Measurements from ENCODE around the gene TEX48.
A peak's percentile ranks its signal among the peaks of the same experiment; 100 is the strongest.

TEX48 gene

GRCh38 chr9:114676901-114677300 is 5.1 kb downstream of the TEX48 start:
- no peak for DNase-seq (ENCODE audit: low read depth, low spot score)
- no peak for TF ChIP-seq CTCF (IDR thresholded peaks at IDR 0.05; ENCODE audit: low read depth, low read length)
- no peak overlapping the region for H3K4me3 ChIP-seq (ENCODE audit: low read depth, low read length)
- in situ Hi-C loops (cut with HindIII; ENCODE audit: low sequenced_read_pairs), result no loop called here

GRCh38 chr9:114674798-114675540 is 7.0 kb downstream of the TEX48 start:
- in situ Hi-C loops (cut with HindIII; ENCODE audit: low sequenced_read_pairs), result no loop called here
- no peak for DNase-seq (ENCODE audit: low read depth, low spot score)
- no peak overlapping the region for H3K4me3 ChIP-seq (ENCODE audit: low read depth, low read length)
- peak; percentile 8 for TF ChIP-seq CTCF (IDR thresholded peaks at IDR 0.05; ENCODE audit: low read depth, low read length)

GRCh38 chr9:114674076-114674797 is 7.8 kb downstream of the TEX48 start:
- in situ Hi-C loops (cut with HindIII; ENCODE audit: low sequenced_read_pairs), result no loop called here
- TF ChIP-seq CTCF (IDR thresholded peaks at IDR 0.05; ENCODE audit: low read depth, low read length), result no peak
- no peak overlapping the region for H3K4me3 ChIP-seq (ENCODE audit: low read depth, low read length)
- no peak for DNase-seq (ENCODE audit: low read depth, low spot score)

GRCh38 chr9:114671605-114672004 is 10.4 kb downstream of the TEX48 start:
- no peak for TF ChIP-seq CTCF (IDR thresholded peaks at IDR 0.05; ENCODE audit: low read depth, low read length)
- peak; percentile 61 for DNase-seq (ENCODE audit: low read depth, low spot score)
- no peak overlapping the region for H3K4me3 ChIP-seq (ENCODE audit: low read depth, low read length)
- in situ Hi-C loops (cut with HindIII; ENCODE audit: low sequenced_read_pairs), result no loop called here

- no peak overlapping the region for H3K4me3 ChIP-seq (ENCODE audit: low read depth, low read length)
- TF ChIP-seq CTCF (IDR thresholded peaks at IDR 0.05; ENCODE audit: low read depth, low read length), result no peak
- in situ Hi-C loops (cut with HindIII; ENCODE audit: low sequenced_read_pairs), result no loop called here
- DNase-seq (ENCODE audit: low read depth, low spot score), result no peak
These were observed 12.0 kb downstream of the TEX48 start for GRCh38 chr9:114669961-114670360.

- in situ Hi-C loops (cut with HindIII; ENCODE audit: low sequenced_read_pairs), result no loop called here
- TF ChIP-seq CTCF (IDR thresholded peaks at IDR 0.05; ENCODE audit: low read depth, low read length), result no peak
- H3K4me3 ChIP-seq (ENCODE audit: low read depth, low read length), result no peak overlapping the region
- DNase-seq (ENCODE audit: low read depth, low spot score), result no peak
These were observed 13.8 kb downstream of the TEX48 start for GRCh38 chr9:114668146-114668545.

Data from astrocyte of the spinal cord (primary cell).